Transverse colon (tissue), 4 donors: ENCODE data around the gene PELI2. TPM values are rescaled to one million over a fixed set of nuclear protein-coding genes. Genes with fewer than 3 reads are reported as not detected.

ENCODE experiments used
- DNase-seq: peaks from one replicate; pipeline ENCODE4 v3.0.0-alpha.2; 2019
- H3K27ac ChIP-seq, 4 donors: fragments of 200-600 bp; sonication (generic); 2 replicates each; pipeline ENCODE4 v1.5.1; 2016 to 2018; ENCODE audit warnings: inconsistent platforms in 4 of 4
- H3K27me3 ChIP-seq: fragments of 200-600 bp; sonication (generic); 2 replicates; pipeline ENCODE4 v1.5.1; 2017; ENCODE audit warnings: inconsistent platforms
- H3K36me3 ChIP-seq, 4 donors: fragments of 200-600 bp; sonication (generic); 2 replicates each; pipeline ENCODE4 v1.5.1; 2017 to 2019; ENCODE audit warnings: inconsistent platforms in 4 of 4
- H3K4me1 ChIP-seq, 4 donors: fragments of 200-600 bp; sonication (generic); 2 replicates each; pipeline ENCODE4 v1.5.1; 2017 to 2020; ENCODE audit warnings: inconsistent platforms in 4 of 4
- H3K4me3 ChIP-seq, 4 donors: fragments of 200-600 bp; sonication (generic); 1 replicate in 1 of 4; 2 replicates in 3 of 4; pipeline versions ENCODE4 v1.5.1 to v1.6.1; 2017 to 2019; ENCODE audit warnings: inconsistent platforms in 4 of 4
- H3K9me3 ChIP-seq, 2 donors: fragments of 200-600 bp; sonication (generic); 2 replicates each; pipeline ENCODE4 v1.5.1; 2017 to 2019; ENCODE audit warnings: inconsistent platforms in 2 of 2
- CTCF ChIP-seq, 5 experiments: fragments of 200-600 bp in 3 of 5; fragments of 450-650 bp in 2 of 5; sonication (generic) in 3 of 5; IDR thresholded peaks; 1 replicate in 2 of 5; 2 replicates in 3 of 5; pipeline ENCODE4 v1.5.1; 2016 to 2017; ENCODE audit warnings: antibody characterized with exemption in 5 of 5, inconsistent platforms in 3 of 5, mild to moderate bottlenecking in 2 of 5, moderate library complexity in 1 of 5
- EP300 ChIP-seq: sonication (generic); formaldehyde crosslinking; IDR thresholded peaks from one replicate; pipeline ENCODE4 v1.6.1; 2017; ENCODE audit warnings: antibody characterized with exemption, low read depth
- POLR2A ChIP-seq: fragments of 450-650 bp; IDR thresholded peaks from one replicate; pipeline ENCODE4 v1.6.1; 2016; ENCODE audit warnings: antibody characterized with exemption, mild to moderate bottlenecking, moderate library complexity
- POLR2AphosphoS5 ChIP-seq, 3 donors: sonication (generic); formaldehyde crosslinking; IDR thresholded peaks; one replicate each; pipeline ENCODE4 v1.6.1; 2016; ENCODE audit warnings: antibody characterized with exemption in 3 of 3
- WGBS, 2 donors: methylation state at CpG; one replicate each; pipeline ENCODE4 v1.1.5; 2018; ENCODE audit warnings: low coverage in 1 of 2; 5-methylcytosine and 5-hydroxymethylcytosine counted together
- in situ Hi-C, 4 donors: fragments of 200-750 bp; cut with MboI; loops; one replicate each; pipeline versions ENCODE4 v1.15.0 to v1.15.1; 2017; ENCODE audit warnings: low sequenced_read_pairs in 3 of 4, low pct_ligation_motif_present in 1 of 4, low pct_unique_long_range_greater_than_20kb in 1 of 4
- intact Hi-C: fragments of 100-400 bp; cut with DNase I; formaldehyde crosslinking; loops from one replicate; pipeline ENCODE4 v1.15.1; 2023; ENCODE audit warnings: low total_unique reads
- total RNA-seq, 4 donors: library from RNA; depleted of rRNA; stranded (reverse); fragments of >200 nt; gene quantifications; one replicate each; pipeline ENCODE4 v1.1.0, GENCODE V29; 2016

Gene PELI2
- total RNA-seq, 4 donors from 2014 or later = 4.8 to 29.9 (median 14.7) TPM

GRCh38 chr14:56125772-56126636 is 7.8 kb downstream of the PELI2 start:
- Histone ChIP-seq H3K27me3 (no peaks in the 10 kb centered on the region), H3K9me3 (no peaks in the 10 kb centered on the region), H3K27ac (no peak overlapping the region), H3K4me3 (no peak overlapping the region), H3K36me3 (no peaks in the 10 kb centered on the region), H3K4me1 (peaks cover 0 to 40% (median 8%) of the 10 kb centered on the region in 4 donors)
- no peak for TF ChIP-seq POLR2A
- no peak for TF ChIP-seq POLR2AphosphoS5 (IDR thresholded peaks at IDR 0.05)
- no peak for TF ChIP-seq CTCF (IDR thresholded peaks at IDR 0.05)
- TF ChIP-seq EP300 = no peak
- DNase-seq = no peak
- intact Hi-C loops = no loop called here
- in situ Hi-C loops = no loop called here
- 93 to 95% methylated on average over 11 to 12 of the region's 12 CpGs for WGBS, 2 donors

GRCh38 chr14:56126637-56126913 is 8.4 kb downstream of the PELI2 start:
- in situ Hi-C loops = no loop called here
- Histone ChIP-seq H3K36me3 (no peaks in the 10 kb centered on the region), H3K4me1 (peaks cover 0 to 42% (median 10%) of the 10 kb centered on the region in 4 donors), H3K27me3 (no peaks in the 10 kb centered on the region), H3K4me3 (no peak overlapping the region), H3K9me3 (no peaks in the 10 kb centered on the region), H3K27ac (no peak overlapping the region)
- no peak for DNase-seq
- TF ChIP-seq POLR2A = no peak
- no peak for TF ChIP-seq CTCF (IDR thresholded peaks at IDR 0.05)
- TF ChIP-seq POLR2AphosphoS5 (IDR thresholded peaks at IDR 0.05) = no peak
- no peak for TF ChIP-seq EP300
- whole genome bisulfite sequencing, 2 donors = 93 to 94% methylated on average over 2 of the region's 2 CpGs
- intact Hi-C loops = no loop called here

- no peak overlapping the region for H3K4me3 ChIP-seq
- no peaks in the 10 kb centered on the region for H3K9me3 ChIP-seq
- 82 to 84% methylated on average over 2 to 3 of the region's 3 CpGs for WGBS, 2 donors
- no peaks in the 10 kb centered on the region for H3K36me3 ChIP-seq
- intact Hi-C loops (no loop called here), in situ Hi-C loops (no loop called here)
- DNase-seq = no peak
- H3K27me3 ChIP-seq = no peaks in the 10 kb centered on the region
- no peak overlapping the region for H3K27ac ChIP-seq
- TF ChIP-seq EP300 (no peak), POLR2AphosphoS5 (IDR thresholded peaks at IDR 0.05) (no peak), CTCF (IDR thresholded peaks at IDR 0.05) (no peak), POLR2A (no peak)
- peaks cover 0 to 43% (median 15%) of the 10 kb centered on the region in 4 donors for H3K4me1 ChIP-seq
Measured at GRCh38 chr14:56127156-56127555, 8.9 kb downstream of the PELI2 start.

- WGBS, 2 donors = 68% methylated on average over 3 of the region's 3 CpGs; no CpG with 5 or more reads in 1 of the 2 donors
- no peak overlapping the region for H3K27ac ChIP-seq
- H3K9me3 ChIP-seq = no peaks in the 10 kb centered on the region
- no peak for DNase-seq
- H3K4me3 ChIP-seq = no peak overlapping the region
- H3K4me1 ChIP-seq = peaks cover 0 to 42% (median 17%) of the 10 kb centered on the region in 4 donors
- in situ Hi-C loops = no loop called here
- no peaks in the 10 kb centered on the region for H3K36me3 ChIP-seq
- TF ChIP-seq CTCF (IDR thresholded peaks at IDR 0.05) = no peak
- TF ChIP-seq EP300 = no peak
- TF ChIP-seq POLR2AphosphoS5 (IDR thresholded peaks at IDR 0.05) = no peak
- no peak for TF ChIP-seq POLR2A
- intact Hi-C loops = no loop called here
- H3K27me3 ChIP-seq = no peaks in the 10 kb centered on the region
Measured at GRCh38 chr14:56129092-56129491, 10.9 kb downstream of the PELI2 start.
